WTC11 (cell line): ENCODE measurements around the gene LPP. TPM values are rescaled to one million over a fixed set of nuclear protein-coding genes. Genes with fewer than 3 reads are reported as not detected.

Source experiments
- ATAC-seq: fragments of 200-7000 bp; cut with Tn5 transposase; 2 replicates; pipeline ENCODE4 v1.10.0; 2021; ENCODE audit warnings: mild to moderate bottlenecking, moderate library complexity
- CTCF ChIA-PET: fragments of 300-600 bp; sonication (Branson Sonifier 250); formaldehyde crosslinking; loops from one replicate; lab custom pipeline; 2021; ENCODE audit warnings: antibody characterized with exemption; lab: Charles Lee
- POLR2A ChIA-PET: fragments of 350-600 bp; sonication (Branson Sonifier 250); formaldehyde crosslinking; loops from one replicate; lab custom pipeline; 2021; ENCODE audit warnings: antibody characterized with exemption; lab: Charles Lee
- DNase-seq: peaks from one replicate; pipeline ENCODE4 v3.0.0; 2021; ENCODE audit warnings: low spot score
- H3K27ac Mint-ChIP-seq: 2 replicates; pipeline ENCODE4 v1.8.0; 2021; ENCODE audit warnings: mixed read lengths
- H3K27me3 Mint-ChIP-seq: 2 replicates; pipeline ENCODE4 v1.8.0; 2021; ENCODE audit warnings: low read depth, mild to moderate bottlenecking, moderate library complexity, mixed read lengths
- H3K36me3 Mint-ChIP-seq: 2 replicates; pipeline ENCODE4 v1.8.0; 2021; ENCODE audit warnings: mixed read lengths
- H3K4me1 Mint-ChIP-seq: 2 replicates; pipeline ENCODE4 v1.8.0; 2022; ENCODE audit warnings: mixed read lengths
- H3K4me3 Mint-ChIP-seq: 2 replicates; pipeline ENCODE4 v1.8.0; 2021; ENCODE audit warnings: mild to moderate bottlenecking, moderate library complexity, mixed read lengths
- H3K9me3 Mint-ChIP-seq: 2 replicates; pipeline ENCODE4 v1.8.0; 2021; ENCODE audit warnings: mixed read lengths
- EMX1 ChIP-seq: fragments of 250-450 bp; sonication (Bioruptor Pico); IDR thresholded peaks from 2 replicates; pipeline ENCODE4 v1.8.0; 2021; ENCODE audit warnings: mild to moderate bottlenecking
- GABPB1 ChIP-seq: sonication (generic); formaldehyde crosslinking; IDR thresholded peaks from 2 replicates; pipeline ENCODE4 v1.8.1; 2023; ENCODE audit warnings: mild to moderate bottlenecking, missing genetic modification reagents
- MYBL2 ChIP-seq: sonication (generic); formaldehyde crosslinking; IDR thresholded peaks from 2 replicates; pipeline ENCODE4 v1.8.1; 2023; ENCODE audit warnings: mild to moderate bottlenecking, moderate library complexity, missing genetic modification reagents
- PRRX2 ChIP-seq: fragments of 250-450 bp; sonication (Bioruptor Pico); IDR thresholded peaks from 2 replicates; pipeline ENCODE4 v1.8.0; 2021; ENCODE audit warnings: mild to moderate bottlenecking
- RELA ChIP-seq: sonication (generic); formaldehyde crosslinking; IDR thresholded peaks from 2 replicates; pipeline ENCODE4 v1.8.1; 2022; ENCODE audit warnings: missing genetic modification reagents, mild to moderate bottlenecking, borderline replicate concordance
- TEAD1 ChIP-seq: sonication (generic); formaldehyde crosslinking; IDR thresholded peaks from 2 replicates; pipeline ENCODE4 v1.8.0; 2022; ENCODE audit warnings: mild to moderate bottlenecking, missing genetic modification reagents
- TEAD4 ChIP-seq: sonication (generic); formaldehyde crosslinking; IDR thresholded peaks from 2 replicates; pipeline ENCODE4 v1.8.0; 2022; ENCODE audit warnings: mild to moderate bottlenecking, missing genetic modification reagents
- ZBTB21 ChIP-seq: sonication (generic); formaldehyde crosslinking; IDR thresholded peaks from 2 replicates; pipeline ENCODE4 v1.8.1; 2023; ENCODE audit warnings: mild to moderate bottlenecking, missing genetic modification reagents, borderline replicate concordance
- ZNF232 ChIP-seq: sonication (generic); formaldehyde crosslinking; IDR thresholded peaks from 2 replicates; pipeline ENCODE4 v1.8.0; 2022; ENCODE audit warnings: mild to moderate bottlenecking, missing genetic modification reagents
- total RNA-seq: library from RNA; stranded (reverse); gene quantifications from 3 replicates; pipeline ENCODE4 v1.2.3, GENCODE V29; 2021
- TF ChIP-seq, protein P1 (sequence below): sonication (generic); formaldehyde crosslinking; conservative IDR thresholded peaks from 2 replicates; pipeline ENCODE4 v1.8.1; 2023; ENCODE audit warnings: mild to moderate bottlenecking, low read depth, missing genetic modification reagents, moderate library complexity
- TF ChIP-seq, protein P2 (sequence below): sonication (generic); formaldehyde crosslinking; IDR thresholded peaks from 2 replicates; pipeline ENCODE4 v1.8.1; 2022; ENCODE audit warnings: mild to moderate bottlenecking, moderate library complexity, missing genetic modification reagents
- TF ChIP-seq, protein P3 (sequence below): fragments of 250-450 bp; sonication (Bioruptor Pico); IDR thresholded peaks from 2 replicates; pipeline ENCODE4 v1.9.0; 2021; ENCODE audit warnings: mild to moderate bottlenecking
- TF ChIP-seq, protein P4 (sequence below): sonication (generic); formaldehyde crosslinking; IDR thresholded peaks from 2 replicates; pipeline ENCODE4 v1.8.0; 2023; ENCODE audit warnings: missing genetic modification reagents, mild to moderate bottlenecking, borderline replicate concordance

The LPP gene
- total RNA-seq, 1 experiment from 2014 or later: 49.6 TPM

DNA sequence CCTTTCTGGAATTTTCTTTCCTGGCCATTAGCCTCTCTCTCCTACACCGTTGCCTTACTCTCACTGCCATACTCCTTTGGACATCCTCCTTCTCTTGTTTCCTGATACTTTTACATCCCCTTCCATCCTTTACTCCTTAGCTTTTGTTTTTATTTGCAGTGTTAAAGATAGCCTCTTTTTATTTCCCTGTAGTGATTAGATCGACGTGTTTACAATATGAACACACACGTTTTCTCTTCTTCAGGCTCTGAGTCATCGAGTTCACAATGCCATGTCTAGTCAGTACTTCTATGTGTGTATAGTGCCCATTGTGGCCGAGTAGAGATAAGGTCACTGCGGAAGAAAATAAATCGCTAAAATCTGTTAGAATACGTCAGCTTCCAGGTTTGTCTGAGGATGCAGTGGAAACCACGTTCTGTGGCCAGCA is 208.5 kb downstream of the LPP start (continued):
- no peak for TF ChIP-seq PRRX2 (CRISPR knock-in tag)

DNA sequence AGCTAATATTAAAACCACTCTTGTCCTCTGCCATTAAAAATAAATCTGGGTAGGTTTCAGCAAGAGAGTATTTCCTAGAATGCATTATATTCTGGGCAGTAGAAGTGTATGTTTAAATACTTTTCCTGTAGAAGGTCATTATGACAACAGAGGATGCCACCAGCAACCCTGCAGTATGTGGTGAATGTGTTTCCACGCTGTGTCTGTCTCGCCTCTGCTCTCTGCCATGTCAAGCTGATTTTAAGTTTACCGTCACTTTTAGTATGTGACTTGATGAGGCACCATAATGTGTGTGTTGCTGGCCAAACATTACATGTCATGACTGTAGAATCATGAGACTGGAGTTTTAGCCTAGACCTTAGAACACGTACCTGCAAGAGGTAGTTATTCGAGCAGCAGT is 211.2 kb downstream of the LPP start:
- CTCF ChIA-PET: no interaction called here
- no peak overlapping the region for H3K4me3 Mint-ChIP-seq
- TF ChIP-seq TEAD1 (CRISPR knock-in tag) (no peak), ZNF232 (CRISPR knock-in tag) (no peak), TEAD4 (CRISPR knock-in tag) (no peak), RELA (no peak), GABPB1 (CRISPR knock-in tag) (no peak), EMX1 (CRISPR knock-in tag) (no peak), MYBL2 (CRISPR knock-in tag) (no peak), ZBTB21 (CRISPR knock-in tag) (no peak)
- TF ChIP-seq, protein P1, sequence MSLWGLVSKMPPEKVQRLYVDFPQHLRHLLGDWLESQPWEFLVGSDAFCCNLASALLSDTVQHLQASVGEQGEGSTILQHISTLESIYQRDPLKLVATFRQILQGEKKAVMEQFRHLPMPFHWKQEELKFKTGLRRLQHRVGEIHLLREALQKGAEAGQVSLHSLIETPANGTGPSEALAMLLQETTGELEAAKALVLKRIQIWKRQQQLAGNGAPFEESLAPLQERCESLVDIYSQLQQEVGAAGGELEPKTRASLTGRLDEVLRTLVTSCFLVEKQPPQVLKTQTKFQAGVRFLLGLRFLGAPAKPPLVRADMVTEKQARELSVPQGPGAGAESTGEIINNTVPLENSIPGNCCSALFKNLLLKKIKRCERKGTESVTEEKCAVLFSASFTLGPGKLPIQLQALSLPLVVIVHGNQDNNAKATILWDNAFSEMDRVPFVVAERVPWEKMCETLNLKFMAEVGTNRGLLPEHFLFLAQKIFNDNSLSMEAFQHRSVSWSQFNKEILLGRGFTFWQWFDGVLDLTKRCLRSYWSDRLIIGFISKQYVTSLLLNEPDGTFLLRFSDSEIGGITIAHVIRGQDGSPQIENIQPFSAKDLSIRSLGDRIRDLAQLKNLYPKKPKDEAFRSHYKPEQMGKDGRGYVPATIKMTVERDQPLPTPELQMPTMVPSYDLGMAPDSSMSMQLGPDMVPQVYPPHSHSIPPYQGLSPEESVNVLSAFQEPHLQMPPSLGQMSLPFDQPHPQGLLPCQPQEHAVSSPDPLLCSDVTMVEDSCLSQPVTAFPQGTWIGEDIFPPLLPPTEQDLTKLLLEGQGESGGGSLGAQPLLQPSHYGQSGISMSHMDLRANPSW (CRISPR knock-in tag): no peak
- TF ChIP-seq, protein P2, sequence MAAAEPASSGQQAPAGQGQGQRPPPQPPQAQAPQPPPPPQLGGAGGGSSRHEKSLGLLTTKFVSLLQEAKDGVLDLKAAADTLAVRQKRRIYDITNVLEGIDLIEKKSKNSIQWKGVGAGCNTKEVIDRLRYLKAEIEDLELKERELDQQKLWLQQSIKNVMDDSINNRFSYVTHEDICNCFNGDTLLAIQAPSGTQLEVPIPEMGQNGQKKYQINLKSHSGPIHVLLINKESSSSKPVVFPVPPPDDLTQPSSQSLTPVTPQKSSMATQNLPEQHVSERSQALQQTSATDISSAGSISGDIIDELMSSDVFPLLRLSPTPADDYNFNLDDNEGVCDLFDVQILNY (CRISPR knock-in tag): no peak
- TF ChIP-seq, protein P3, sequence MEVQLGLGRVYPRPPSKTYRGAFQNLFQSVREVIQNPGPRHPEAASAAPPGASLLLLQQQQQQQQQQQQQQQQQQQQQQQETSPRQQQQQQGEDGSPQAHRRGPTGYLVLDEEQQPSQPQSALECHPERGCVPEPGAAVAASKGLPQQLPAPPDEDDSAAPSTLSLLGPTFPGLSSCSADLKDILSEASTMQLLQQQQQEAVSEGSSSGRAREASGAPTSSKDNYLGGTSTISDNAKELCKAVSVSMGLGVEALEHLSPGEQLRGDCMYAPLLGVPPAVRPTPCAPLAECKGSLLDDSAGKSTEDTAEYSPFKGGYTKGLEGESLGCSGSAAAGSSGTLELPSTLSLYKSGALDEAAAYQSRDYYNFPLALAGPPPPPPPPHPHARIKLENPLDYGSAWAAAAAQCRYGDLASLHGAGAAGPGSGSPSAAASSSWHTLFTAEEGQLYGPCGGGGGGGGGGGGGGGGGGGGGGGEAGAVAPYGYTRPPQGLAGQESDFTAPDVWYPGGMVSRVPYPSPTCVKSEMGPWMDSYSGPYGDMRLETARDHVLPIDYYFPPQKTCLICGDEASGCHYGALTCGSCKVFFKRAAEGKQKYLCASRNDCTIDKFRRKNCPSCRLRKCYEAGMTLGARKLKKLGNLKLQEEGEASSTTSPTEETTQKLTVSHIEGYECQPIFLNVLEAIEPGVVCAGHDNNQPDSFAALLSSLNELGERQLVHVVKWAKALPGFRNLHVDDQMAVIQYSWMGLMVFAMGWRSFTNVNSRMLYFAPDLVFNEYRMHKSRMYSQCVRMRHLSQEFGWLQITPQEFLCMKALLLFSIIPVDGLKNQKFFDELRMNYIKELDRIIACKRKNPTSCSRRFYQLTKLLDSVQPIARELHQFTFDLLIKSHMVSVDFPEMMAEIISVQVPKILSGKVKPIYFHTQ: no peak
- TF ChIP-seq, protein P4, sequence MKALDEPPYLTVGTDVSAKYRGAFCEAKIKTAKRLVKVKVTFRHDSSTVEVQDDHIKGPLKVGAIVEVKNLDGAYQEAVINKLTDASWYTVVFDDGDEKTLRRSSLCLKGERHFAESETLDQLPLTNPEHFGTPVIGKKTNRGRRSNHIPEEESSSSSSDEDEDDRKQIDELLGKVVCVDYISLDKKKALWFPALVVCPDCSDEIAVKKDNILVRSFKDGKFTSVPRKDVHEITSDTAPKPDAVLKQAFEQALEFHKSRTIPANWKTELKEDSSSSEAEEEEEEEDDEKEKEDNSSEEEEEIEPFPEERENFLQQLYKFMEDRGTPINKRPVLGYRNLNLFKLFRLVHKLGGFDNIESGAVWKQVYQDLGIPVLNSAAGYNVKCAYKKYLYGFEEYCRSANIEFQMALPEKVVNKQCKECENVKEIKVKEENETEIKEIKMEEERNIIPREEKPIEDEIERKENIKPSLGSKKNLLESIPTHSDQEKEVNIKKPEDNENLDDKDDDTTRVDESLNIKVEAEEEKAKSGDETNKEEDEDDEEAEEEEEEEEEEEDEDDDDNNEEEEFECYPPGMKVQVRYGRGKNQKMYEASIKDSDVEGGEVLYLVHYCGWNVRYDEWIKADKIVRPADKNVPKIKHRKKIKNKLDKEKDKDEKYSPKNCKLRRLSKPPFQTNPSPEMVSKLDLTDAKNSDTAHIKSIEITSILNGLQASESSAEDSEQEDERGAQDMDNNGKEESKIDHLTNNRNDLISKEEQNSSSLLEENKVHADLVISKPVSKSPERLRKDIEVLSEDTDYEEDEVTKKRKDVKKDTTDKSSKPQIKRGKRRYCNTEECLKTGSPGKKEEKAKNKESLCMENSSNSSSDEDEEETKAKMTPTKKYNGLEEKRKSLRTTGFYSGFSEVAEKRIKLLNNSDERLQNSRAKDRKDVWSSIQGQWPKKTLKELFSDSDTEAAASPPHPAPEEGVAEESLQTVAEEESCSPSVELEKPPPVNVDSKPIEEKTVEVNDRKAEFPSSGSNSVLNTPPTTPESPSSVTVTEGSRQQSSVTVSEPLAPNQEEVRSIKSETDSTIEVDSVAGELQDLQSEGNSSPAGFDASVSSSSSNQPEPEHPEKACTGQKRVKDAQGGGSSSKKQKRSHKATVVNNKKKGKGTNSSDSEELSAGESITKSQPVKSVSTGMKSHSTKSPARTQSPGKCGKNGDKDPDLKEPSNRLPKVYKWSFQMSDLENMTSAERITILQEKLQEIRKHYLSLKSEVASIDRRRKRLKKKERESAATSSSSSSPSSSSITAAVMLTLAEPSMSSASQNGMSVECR (CRISPR knock-in tag): no peak

More for the DNA sequence above, 211.2 kb downstream of the LPP start:
- H3K4me1 Mint-ChIP-seq: peaks cover 18% of the 10 kb centered on the region
- H3K27ac Mint-ChIP-seq: no peak overlapping the region
- H3K27me3 Mint-ChIP-seq: no peaks in the 10 kb centered on the region
- ATAC-seq: no peak
- POLR2A ChIA-PET: interaction anchor here (0.7 kb wide), 1 partner anchor 278 kb away, joined by 4 read pairs; no protein-coding TSS in a partner anchor
- H3K9me3 Mint-ChIP-seq: no peaks in the 10 kb centered on the region
- no peaks in the 10 kb centered on the region for H3K36me3 Mint-ChIP-seq
- no peak for DNase-seq
